Gastroesophageal sphincter (tissue), 3 donors: ENCODE data around the gene SEMA5B.

ENCODE experiments used
- EP300 ChIP-seq: sonication (generic); formaldehyde crosslinking; IDR thresholded peaks from one replicate; pipeline ENCODE4 v1.6.1; 2017; ENCODE audit warnings: antibody characterized with exemption, mild to moderate bottlenecking
- POLR2A ChIP-seq, 2 donors: fragments of 450-650 bp; IDR thresholded peaks; one replicate each; pipeline ENCODE4 v1.6.1; 2017; ENCODE audit warnings: antibody characterized with exemption in 2 of 2, mild to moderate bottlenecking in 2 of 2, moderate library complexity in 1 of 2
- POLR2AphosphoS5 ChIP-seq: sonication (generic); formaldehyde crosslinking; IDR thresholded peaks from one replicate; pipeline ENCODE4 v1.6.1; 2017; ENCODE audit warnings: antibody characterized with exemption
- TF ChIP-seq, protein P1 (sequence below), 4 experiments: fragments of 200-600 bp in 2 of 4; fragments of 450-650 bp in 2 of 4; sonication (generic) in 1 of 4; IDR thresholded peaks; one replicate each; pipeline ENCODE4 v1.5.1; 2017 to 2019; ENCODE audit warnings: antibody characterized with exemption in 4 of 4, mild to moderate bottlenecking in 2 of 4, moderate library complexity in 2 of 4

DNA sequence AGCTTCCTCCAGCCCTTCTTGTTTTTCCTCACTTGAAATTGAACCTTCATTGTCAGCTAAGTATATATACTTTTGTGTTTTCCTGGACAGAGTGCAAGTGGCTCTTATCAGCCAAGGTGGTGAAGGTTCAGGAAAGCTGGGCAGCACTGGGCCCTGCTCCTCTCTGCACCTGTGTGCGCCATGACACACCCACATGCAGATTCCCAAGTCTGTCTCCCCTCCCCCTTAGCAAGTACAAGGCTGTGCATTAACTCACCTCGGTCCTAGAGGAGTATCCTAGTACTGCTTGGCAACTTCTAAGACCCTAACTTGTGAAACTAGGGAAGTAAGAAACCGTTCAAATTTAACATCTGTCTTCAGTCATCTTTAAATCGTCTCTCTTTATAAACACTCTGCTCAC is 146.9 kb downstream of the SEMA5B start:
- TF ChIP-seq, protein P1, sequence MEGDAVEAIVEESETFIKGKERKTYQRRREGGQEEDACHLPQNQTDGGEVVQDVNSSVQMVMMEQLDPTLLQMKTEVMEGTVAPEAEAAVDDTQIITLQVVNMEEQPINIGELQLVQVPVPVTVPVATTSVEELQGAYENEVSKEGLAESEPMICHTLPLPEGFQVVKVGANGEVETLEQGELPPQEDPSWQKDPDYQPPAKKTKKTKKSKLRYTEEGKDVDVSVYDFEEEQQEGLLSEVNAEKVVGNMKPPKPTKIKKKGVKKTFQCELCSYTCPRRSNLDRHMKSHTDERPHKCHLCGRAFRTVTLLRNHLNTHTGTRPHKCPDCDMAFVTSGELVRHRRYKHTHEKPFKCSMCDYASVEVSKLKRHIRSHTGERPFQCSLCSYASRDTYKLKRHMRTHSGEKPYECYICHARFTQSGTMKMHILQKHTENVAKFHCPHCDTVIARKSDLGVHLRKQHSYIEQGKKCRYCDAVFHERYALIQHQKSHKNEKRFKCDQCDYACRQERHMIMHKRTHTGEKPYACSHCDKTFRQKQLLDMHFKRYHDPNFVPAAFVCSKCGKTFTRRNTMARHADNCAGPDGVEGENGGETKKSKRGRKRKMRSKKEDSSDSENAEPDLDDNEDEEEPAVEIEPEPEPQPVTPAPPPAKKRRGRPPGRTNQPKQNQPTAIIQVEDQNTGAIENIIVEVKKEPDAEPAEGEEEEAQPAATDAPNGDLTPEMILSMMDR (IDR thresholded peaks at IDR 0.05): no peak
- TF ChIP-seq POLR2AphosphoS5: no peak
- no peak for TF ChIP-seq POLR2A (IDR thresholded peaks at IDR 0.05)
- TF ChIP-seq EP300: no peak
